ENCODE data around the gene PARVB.

Gene PARVB

DNA sequence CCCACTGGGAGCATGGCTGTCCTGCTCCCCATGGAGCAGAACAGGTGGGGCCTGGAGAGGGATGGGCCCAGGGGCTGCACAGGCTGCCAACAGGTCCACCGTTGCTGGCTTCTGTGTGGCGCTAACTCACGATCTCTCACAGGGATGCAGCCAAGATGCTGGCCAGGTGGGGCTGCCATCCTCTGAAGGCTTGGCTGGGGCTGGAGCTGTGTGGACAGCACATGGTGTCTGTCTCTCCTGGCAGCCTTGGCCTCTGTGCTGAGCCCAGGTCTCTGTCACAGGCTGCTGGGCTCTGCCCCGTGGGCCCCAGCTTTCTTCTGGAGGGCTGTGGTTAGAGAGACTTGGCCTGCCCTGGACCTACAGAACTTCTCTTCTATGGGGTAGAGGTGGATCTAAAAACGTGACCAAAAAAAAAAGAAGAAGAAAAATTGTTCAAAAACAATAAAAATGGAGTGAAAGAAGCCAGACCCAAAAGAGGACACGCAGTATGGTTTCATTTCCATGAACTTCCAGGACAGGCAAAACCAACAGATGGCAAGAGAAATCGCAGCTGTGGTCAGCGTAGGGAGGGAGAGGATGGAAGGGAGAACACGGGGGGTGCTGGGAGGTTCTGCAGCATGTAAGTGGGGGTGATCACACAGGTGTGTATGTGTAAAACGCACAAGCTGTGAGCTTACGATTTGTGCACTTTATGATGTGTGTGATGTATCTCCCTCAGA lies 168.9 kb downstream of the PARVB start:
- no peak overlapping the region for H3K4me3 ChIP-seq (ENCODE audit: control insufficient read depth, low read depth, low read length)
- DNase-seq (ENCODE audit: low read depth): no peak
- no peak for TF ChIP-seq CTCF (IDR thresholded peaks at IDR 0.05; ENCODE audit: control insufficient read depth, insufficient read depth, low read depth, low read length, missing control alignments)

GRCh38 chr22:44193535-44193891 lies 169.4 kb downstream of the PARVB start:
- no peak overlapping the region for H3K4me3 ChIP-seq (ENCODE audit: control insufficient read depth, low read depth, low read length)
- TF ChIP-seq CTCF (IDR thresholded peaks at IDR 0.05; ENCODE audit: control insufficient read depth, insufficient read depth, low read depth, low read length, missing control alignments): no peak
- DNase-seq (ENCODE audit: low read depth): no peak

DNA sequence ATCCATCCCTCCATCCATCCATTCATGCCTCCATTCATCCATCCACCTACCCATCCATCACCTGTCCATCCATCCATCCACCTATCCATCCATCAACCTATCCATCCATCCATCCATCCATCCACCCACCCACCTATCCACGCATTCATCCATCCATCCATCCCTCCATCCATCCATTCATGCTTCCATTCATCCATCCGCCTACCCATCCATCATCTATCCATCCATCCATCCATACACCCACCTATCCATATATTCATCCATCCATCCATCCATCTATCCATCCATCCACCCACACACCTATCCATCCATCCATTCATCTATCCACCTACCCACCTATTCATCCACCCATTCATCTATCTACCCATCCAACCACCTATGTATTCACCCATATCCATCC lies 170.5 kb downstream of the PARVB start:
- H3K4me3 ChIP-seq (ENCODE audit: control insufficient read depth, low read depth, low read length): no peak overlapping the region
- DNase-seq (ENCODE audit: low read depth): no peak
- TF ChIP-seq CTCF (IDR thresholded peaks at IDR 0.05; ENCODE audit: control insufficient read depth, insufficient read depth, low read depth, low read length, missing control alignments): no peak

DNA sequence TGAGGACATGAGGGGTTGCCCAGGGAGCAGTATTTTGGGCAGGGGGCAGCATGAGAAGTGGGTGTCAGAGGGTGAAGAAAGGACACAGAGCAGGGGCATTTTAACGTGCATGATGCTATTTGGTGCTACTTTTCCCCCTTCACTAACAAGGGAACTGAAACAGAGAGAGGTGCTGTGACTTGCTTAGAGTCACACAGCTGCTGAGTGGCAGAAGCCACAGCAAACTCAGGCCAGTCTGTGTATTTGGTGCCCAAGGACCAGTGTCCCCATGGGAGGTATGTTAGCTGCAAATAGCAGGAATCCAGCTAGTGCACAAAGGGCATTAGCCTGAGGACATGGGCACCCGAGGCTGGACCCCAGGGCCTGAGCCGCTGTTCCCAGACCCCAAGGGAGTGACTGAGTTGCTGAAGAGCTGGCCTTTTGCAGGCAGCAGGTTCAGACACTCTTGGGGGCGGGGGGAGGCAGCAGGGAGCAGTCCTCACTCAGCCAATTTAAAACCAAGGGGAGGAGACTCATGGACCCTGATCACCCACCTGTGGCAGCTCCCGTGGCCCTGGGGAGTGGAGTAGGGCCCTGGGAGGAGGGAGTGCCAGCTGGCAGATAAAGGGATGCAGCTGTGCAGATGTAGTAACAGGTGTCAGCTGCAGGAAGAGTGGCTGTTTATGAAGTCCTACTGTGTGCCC lies 171.2 kb downstream of the PARVB start:
- H3K4me3 ChIP-seq (ENCODE audit: control insufficient read depth, low read depth, low read length): no peak overlapping the region
- no peak for DNase-seq (ENCODE audit: low read depth)
- TF ChIP-seq CTCF (IDR thresholded peaks at IDR 0.05; ENCODE audit: control insufficient read depth, insufficient read depth, low read depth, low read length, missing control alignments): no peak

DNA sequence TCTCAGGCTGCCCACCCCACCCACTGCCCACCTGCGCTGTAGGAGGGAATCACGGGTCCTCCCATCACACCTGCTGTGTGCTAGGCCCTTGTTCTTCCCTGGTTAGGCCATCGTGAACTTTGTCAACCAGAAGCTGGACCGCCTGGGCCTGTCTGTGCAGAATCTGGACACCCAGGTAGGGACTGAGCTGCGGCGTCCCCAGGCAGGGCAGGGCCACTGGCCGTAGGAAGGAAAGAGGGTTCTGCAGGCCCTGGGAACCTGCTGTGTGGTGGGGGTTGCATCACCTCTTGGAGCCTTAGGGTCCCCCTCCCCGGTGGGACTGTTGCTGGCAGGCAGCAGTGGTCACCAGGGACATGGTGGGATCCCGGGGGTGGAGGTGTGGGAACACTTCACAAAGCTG lies 172.1 kb downstream of the PARVB start:
- no peak overlapping the region for H3K4me3 ChIP-seq (ENCODE audit: control insufficient read depth, low read depth, low read length)
- DNase-seq (ENCODE audit: low read depth): no peak
- TF ChIP-seq CTCF (IDR thresholded peaks at IDR 0.05; ENCODE audit: control insufficient read depth, insufficient read depth, low read depth, low read length, missing control alignments): no peak

DNA sequence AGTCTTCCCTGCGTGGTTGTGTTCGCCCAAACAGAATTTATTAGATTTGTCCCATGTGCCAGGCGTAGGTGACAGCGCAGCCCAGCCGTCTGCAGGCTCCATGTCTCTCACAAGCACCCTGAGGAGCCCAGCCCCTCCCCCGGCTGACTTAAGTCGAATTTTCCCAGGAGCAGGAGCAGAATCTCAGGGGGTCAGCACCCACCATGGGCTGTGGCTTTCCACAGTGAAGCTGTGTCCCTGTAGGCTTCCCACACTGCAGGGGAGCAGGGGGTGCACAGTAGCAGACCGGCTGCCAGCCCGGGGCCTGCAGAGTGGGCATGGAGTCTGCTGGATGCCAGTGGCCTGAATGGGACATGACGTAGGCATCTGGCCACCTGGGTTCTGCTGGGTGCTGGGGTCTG lies 172.6 kb downstream of the PARVB start:
- TF ChIP-seq CTCF (IDR thresholded peaks at IDR 0.05; ENCODE audit: control insufficient read depth, insufficient read depth, low read depth, low read length, missing control alignments): no peak
- H3K4me3 ChIP-seq (ENCODE audit: control insufficient read depth, low read depth, low read length): no peak overlapping the region
- DNase-seq (ENCODE audit: low read depth): no peak
